ENCODE results near the gene BLOC1S3. TPM values are rescaled to one million over a fixed set of nuclear protein-coding genes. Genes with fewer than 3 reads are reported as not detected.

BLOC1S3 gene
- total RNA-seq, 1 donor from 2014 or later = 12.5 TPM

DNA sequence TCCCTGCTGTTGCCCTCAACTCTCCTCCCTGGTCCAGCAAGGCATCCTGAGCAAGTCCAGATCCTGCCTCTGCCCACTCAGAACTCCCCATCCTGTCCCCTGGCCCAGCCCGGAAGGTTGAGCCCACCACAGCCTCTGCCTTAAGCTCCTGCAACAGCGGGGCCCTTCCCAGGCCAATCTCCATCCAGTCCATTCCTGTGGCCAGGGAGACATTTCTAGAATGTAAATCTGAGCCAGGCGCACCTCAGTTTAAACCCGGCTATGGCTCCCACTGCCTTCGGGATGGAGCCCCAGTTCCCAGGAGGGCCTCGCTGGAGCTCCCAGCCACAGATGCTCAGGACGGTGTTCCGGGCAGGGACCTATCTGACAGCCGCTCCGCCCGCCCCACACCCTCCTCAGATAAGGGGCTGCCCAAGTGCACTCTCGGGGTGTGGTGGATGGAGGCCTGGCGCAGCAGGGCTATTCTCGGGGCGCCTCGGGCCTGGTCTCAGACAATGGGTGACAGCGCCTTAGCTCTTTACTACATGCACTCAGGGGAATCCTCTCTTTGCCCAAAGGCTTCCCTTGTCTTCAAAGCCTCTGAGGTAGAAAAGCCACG, 5.9 kb upstream of the BLOC1S3 start:
- H3K27ac ChIP-seq = no peak overlapping the region

DNA sequence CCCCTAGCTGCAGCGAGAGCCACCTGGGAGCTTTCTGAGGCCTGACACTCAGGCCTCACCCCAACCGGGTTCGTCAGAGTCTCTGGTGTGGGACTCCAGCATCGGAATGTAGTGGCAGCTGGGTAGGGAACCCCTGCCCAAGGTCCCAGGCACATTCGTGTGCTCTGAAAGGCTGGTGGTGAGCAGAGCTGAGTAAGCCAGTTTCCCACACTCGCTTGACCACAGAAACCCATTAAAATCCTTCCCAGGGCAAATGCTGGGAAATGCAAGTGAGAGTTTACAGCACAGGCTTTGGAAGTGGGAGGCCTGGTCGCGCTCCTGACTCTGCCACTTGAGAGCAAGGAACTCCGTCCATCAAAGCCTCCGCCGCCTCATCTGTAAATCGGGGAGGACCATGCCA, 4.8 kb upstream of the BLOC1S3 start:
- Histone ChIP-seq H3K4me1 (peaks cover 37% of the 10 kb centered on the region), H3K4me3 (no peak overlapping the region), H3K27ac (no peak overlapping the region), H3K36me3 (no peaks in the 10 kb centered on the region), H3K9me3 (no peaks in the 10 kb centered on the region), H3K27me3 (no peaks in the 10 kb centered on the region)
- no peak for TF ChIP-seq POLR2AphosphoS5 (IDR thresholded peaks at IDR 0.05; ENCODE audit: insufficient read depth in 1 of 2, low read depth in 1 of 2)
- TF ChIP-seq POLR2A (IDR thresholded peaks at IDR 0.05) = no peak
- no peak for DNase-seq (ENCODE audit: extremely low spot score in 2 of 2)
- intact Hi-C loops (cut with DNase I) = no loop called here

More for the DNA sequence above, 5.9 kb upstream of the BLOC1S3 start:
- no peaks in the 10 kb centered on the region for H3K9me3 ChIP-seq
- TF ChIP-seq CTCF (IDR thresholded peaks at IDR 0.05) (no peak), POLR2AphosphoS5 (IDR thresholded peaks at IDR 0.05; ENCODE audit: insufficient read depth in 1 of 2, low read depth in 1 of 2) (no peak), POLR2A (IDR thresholded peaks at IDR 0.05) (no peak)
- H3K27me3 ChIP-seq = no peaks in the 10 kb centered on the region
- no peaks in the 10 kb centered on the region for H3K36me3 ChIP-seq
- intact Hi-C loops (cut with DNase I) = no loop called here
- peaks cover 34% of the 10 kb centered on the region for H3K4me1 ChIP-seq
- H3K4me3 ChIP-seq = no peak overlapping the region
- no peak for DNase-seq (ENCODE audit: extremely low spot score in 2 of 2)

GRCh38 chr19:45175515-45176345, 2.9 kb upstream of the BLOC1S3 start:
- peaks cover 46% of the 10 kb centered on the region for H3K4me1 ChIP-seq
- intact Hi-C loops (cut with DNase I) = loop anchor here (5.0 kb wide), 1 partner anchor 283 kb away; the partner anchor contains the start of gene TOMM40

GRCh38 chr19:45177817-45178261, 745 bp upstream of the BLOC1S3 start, which contains the start of gene TRAPPC6A:
TSS of gene TRAPPC6A (minus strand) at chr19:45178237. CDS start at chr19:45178218, 19 bp downstream.
- intact Hi-C loops (cut with DNase I) = loop anchor here (5.0 kb wide), 1 partner anchor 286 kb away; the partner anchor contains the start of gene TOMM40

More at GRCh38 chr19:45175515-45176345, 2.9 kb upstream of the BLOC1S3 start:
- Histone ChIP-seq H3K4me3 (no peak overlapping the region), H3K9me3 (no peaks in the 10 kb centered on the region), H3K27me3 (no peaks in the 10 kb centered on the region), H3K27ac (no peak overlapping the region), H3K36me3 (no peaks in the 10 kb centered on the region)
- TF ChIP-seq POLR2AphosphoS5 (IDR thresholded peaks at IDR 0.05; ENCODE audit: insufficient read depth in 1 of 2, low read depth in 1 of 2) (no peak), POLR2A (IDR thresholded peaks at IDR 0.05) (no peak), CTCF (IDR thresholded peaks at IDR 0.05) (no peak)
- peak in 1 of 2 donors; percentile 82 for DNase-seq (ENCODE audit: extremely low spot score in 2 of 2)

More at GRCh38 chr19:45177817-45178261, 745 bp upstream of the BLOC1S3 start, which contains the start of gene TRAPPC6A:
- H3K9me3 ChIP-seq = no peaks in the 10 kb centered on the region
- no peaks in the 10 kb centered on the region for H3K27me3 ChIP-seq
- H3K36me3 ChIP-seq = peaks cover 0 to 11% of the 10 kb centered on the region in 2 donors
- peaks cover 43% of the 10 kb centered on the region for H3K4me1 ChIP-seq
- H3K4me3 ChIP-seq = peak within 1 kb of the TSS; percentile 67 to 89
- TF ChIP-seq POLR2A (IDR thresholded peaks at IDR 0.05) = peak in 1 of 2 donors; percentile 55
- no peak for TF ChIP-seq CTCF (IDR thresholded peaks at IDR 0.05)
- TF ChIP-seq POLR2AphosphoS5 (IDR thresholded peaks at IDR 0.05; ENCODE audit: insufficient read depth in 1 of 2, low read depth in 1 of 2) = peak in 1 of 2 donors; percentile 68
- H3K27ac ChIP-seq = peak within 1 kb of the TSS; percentile 93
- DNase-seq (ENCODE audit: extremely low spot score in 2 of 2) = no peak
